IPS-18a (cell line): Measurements from ENCODE around the gene FADS2.

Experiments used
- H3K27ac ChIP-seq: one replicate; pipeline ENCODE4 v1.5.1; 2013; ENCODE audit warnings: low read length
- H3K27me3 ChIP-seq: one replicate; pipeline ENCODE4 v1.6.1; 2013; ENCODE audit warnings: mild to moderate bottlenecking, low read length; ENCODE audit not compliant: control insufficient read depth, insufficient read depth
- H3K36me3 ChIP-seq: one replicate; pipeline ENCODE4 v1.6.1; 2013; ENCODE audit warnings: low read depth, low read length; ENCODE audit not compliant: control insufficient read depth
- H3K4me1 ChIP-seq: one replicate; pipeline ENCODE4 v1.6.1; 2013; ENCODE audit warnings: low read depth, low read length; ENCODE audit not compliant: control insufficient read depth
- H3K4me3 ChIP-seq: one replicate; pipeline ENCODE4 v1.5.1; 2013; ENCODE audit warnings: low read length
- H3K9ac ChIP-seq: one replicate; pipeline ENCODE4 v1.6.1; 2013; ENCODE audit warnings: mild to moderate bottlenecking, low read length, moderate library complexity
- H3K9me3 ChIP-seq: one replicate; pipeline ENCODE4 v1.6.1; 2013; ENCODE audit warnings: low read depth, low read length; ENCODE audit not compliant: control insufficient read depth

FADS2 gene

GRCh38 chr11:61799665-61800284 is 28.3 kb upstream of the FADS2 start:
- peaks cover 72% of the 10 kb centered on the region for H3K36me3 ChIP-seq
- no peak overlapping the region for H3K9ac ChIP-seq
- no peak overlapping the region for H3K4me3 ChIP-seq
- H3K4me1 ChIP-seq, result no peaks in the 10 kb centered on the region
- H3K27ac ChIP-seq, result no peak overlapping the region
- H3K9me3 ChIP-seq, result no peaks in the 10 kb centered on the region
- no peaks in the 10 kb centered on the region for H3K27me3 ChIP-seq

- H3K4me3 ChIP-seq, result no peak overlapping the region
- H3K9me3 ChIP-seq, result no peaks in the 10 kb centered on the region
- H3K36me3 ChIP-seq, result peaks cover 72% of the 10 kb centered on the region
- H3K9ac ChIP-seq, result no peak overlapping the region
- H3K27me3 ChIP-seq, result no peaks in the 10 kb centered on the region
- H3K27ac ChIP-seq, result no peak overlapping the region
- H3K4me1 ChIP-seq, result no peaks in the 10 kb centered on the region
Measured at GRCh38 chr11:61800331-61801281, 27.5 kb upstream of the FADS2 start.

DNA sequence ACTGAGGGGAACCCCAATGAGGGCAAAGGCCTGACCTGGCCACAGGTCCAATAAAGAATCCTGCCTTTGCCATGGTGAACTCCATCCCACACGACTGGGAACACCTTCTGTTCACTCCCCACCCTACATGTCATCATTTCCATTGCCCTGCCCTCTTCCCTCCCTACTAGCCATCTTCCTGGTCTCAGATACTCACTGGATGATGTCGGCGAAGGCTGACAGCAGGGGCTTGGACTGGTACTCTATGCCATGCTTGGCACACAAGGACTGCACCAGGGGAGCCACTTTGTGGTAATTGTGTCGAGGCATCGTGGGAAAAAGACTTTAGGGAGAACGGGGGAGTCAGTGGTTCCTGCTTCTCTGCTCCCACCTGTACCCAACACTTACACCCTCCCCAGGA is 25.5 kb upstream of the FADS2 start:
- Histone ChIP-seq H3K9ac (no peak overlapping the region), H3K36me3 (peaks cover 73% of the 10 kb centered on the region), H3K27ac (no peak overlapping the region), H3K4me1 (no peaks in the 10 kb centered on the region), H3K27me3 (no peaks in the 10 kb centered on the region), H3K9me3 (no peaks in the 10 kb centered on the region), H3K4me3 (no peak overlapping the region)

DNA sequence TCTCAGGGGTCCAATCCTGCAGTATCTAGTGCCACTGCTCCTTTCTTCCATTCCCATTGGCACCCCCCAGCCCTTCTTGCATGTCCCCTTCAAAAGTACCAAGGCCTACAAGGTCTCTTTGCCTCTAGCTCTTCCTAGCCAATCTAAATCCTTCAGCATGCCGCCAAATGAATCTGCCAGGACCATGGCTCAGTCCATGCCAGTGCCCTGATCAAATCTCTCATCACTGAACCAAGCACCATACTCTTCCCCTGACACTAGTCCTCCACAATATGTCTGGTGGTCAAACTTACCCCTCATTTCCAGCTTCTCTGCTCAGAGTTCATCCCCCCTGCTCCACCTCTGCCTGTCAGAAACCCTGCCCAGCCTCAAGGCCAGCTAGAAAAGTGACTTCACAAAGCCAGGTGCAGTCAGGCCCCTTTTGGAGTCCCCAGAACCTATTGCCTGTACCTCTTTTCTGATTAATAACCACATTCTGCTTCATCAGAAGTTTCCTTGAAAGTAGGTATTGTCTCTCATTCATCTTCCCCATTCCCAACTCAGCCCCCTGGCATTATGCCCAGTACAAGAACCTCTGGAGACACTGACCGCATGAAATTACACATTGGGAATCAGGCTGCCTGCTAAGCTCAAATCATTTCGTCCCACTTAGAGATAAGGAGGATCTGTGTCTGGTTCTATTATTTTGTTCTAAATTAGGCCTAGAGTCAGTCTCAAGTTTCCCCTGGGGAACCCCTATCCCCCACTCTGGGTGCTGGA is 24.0 kb upstream of the FADS2 start:
- H3K27me3 ChIP-seq, result no peaks in the 10 kb centered on the region
- H3K36me3 ChIP-seq, result peaks cover 84% of the 10 kb centered on the region
- H3K27ac ChIP-seq, result no peak overlapping the region
- H3K4me3 ChIP-seq, result no peak overlapping the region
- no peaks in the 10 kb centered on the region for H3K4me1 ChIP-seq
- no peaks in the 10 kb centered on the region for H3K9me3 ChIP-seq
- no peak overlapping the region for H3K9ac ChIP-seq

- Histone ChIP-seq H3K4me1 (no peaks in the 10 kb centered on the region), H3K27ac (no peak overlapping the region), H3K36me3 (peaks cover 87% of the 10 kb centered on the region), H3K9ac (no peak overlapping the region), H3K4me3 (no peak overlapping the region), H3K9me3 (no peaks in the 10 kb centered on the region), H3K27me3 (no peaks in the 10 kb centered on the region)
Measured at GRCh38 chr11:61805146-61805545, 23.0 kb upstream of the FADS2 start.

DNA sequence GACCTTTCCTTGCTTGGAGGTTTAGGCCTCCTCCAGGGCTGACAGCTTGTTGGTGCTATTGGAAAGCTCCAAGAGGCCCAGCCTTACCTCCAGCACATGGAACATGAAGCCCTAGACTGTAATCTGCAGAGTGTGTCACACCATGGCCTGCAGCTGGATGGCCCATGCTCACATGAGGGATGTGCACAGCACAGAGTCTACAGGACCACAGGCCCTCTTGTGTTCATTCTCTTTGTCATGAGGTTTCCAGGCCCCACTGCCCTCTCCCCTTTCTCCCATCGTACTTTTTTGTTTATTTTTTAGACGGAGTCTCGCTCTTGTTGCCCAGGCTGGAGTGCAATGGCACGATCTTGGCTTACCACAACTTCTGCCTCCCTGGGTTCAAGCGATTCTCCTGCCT is 21.3 kb upstream of the FADS2 start:
- Histone ChIP-seq H3K27me3 (no peaks in the 10 kb centered on the region), H3K4me3 (no peak overlapping the region), H3K4me1 (no peaks in the 10 kb centered on the region), H3K36me3 (peaks cover 93% of the 10 kb centered on the region), H3K9me3 (no peaks in the 10 kb centered on the region), H3K9ac (no peak overlapping the region), H3K27ac (no peak overlapping the region)

- Histone ChIP-seq H3K27ac (no peak overlapping the region), H3K36me3 (peaks cover 71% of the 10 kb centered on the region), H3K9me3 (no peaks in the 10 kb centered on the region), H3K4me3 (no peak overlapping the region), H3K4me1 (peaks cover 4% of the 10 kb centered on the region), H3K27me3 (no peaks in the 10 kb centered on the region), H3K9ac (no peak overlapping the region)
Measured at GRCh38 chr11:61810671-61811175, 17.4 kb upstream of the FADS2 start.

DNA sequence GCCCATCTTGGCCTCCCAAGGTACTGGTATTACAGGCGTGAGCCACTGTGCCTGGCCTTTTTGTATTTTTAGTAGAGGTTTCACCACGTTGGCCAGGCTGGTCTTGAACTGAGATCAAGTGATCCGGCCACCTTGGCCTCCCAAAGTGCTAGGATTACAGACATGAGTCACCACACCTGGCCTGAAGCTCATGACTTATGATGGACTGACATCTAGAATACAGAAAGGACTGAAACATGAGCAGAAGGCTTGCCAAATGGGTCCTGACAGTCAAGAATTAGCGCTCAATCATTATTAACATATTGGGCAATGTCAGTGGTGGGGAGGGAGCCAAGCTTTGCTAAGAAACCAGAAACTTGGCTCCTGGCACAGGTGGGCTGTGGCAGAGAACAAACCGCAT is 16.3 kb upstream of the FADS2 start:
- Histone ChIP-seq H3K27me3 (no peaks in the 10 kb centered on the region), H3K9me3 (no peaks in the 10 kb centered on the region), H3K4me1 (peaks cover 4% of the 10 kb centered on the region), H3K36me3 (peaks cover 63% of the 10 kb centered on the region), H3K4me3 (no peak overlapping the region), H3K9ac (no peak overlapping the region), H3K27ac (no peak overlapping the region)

DNA sequence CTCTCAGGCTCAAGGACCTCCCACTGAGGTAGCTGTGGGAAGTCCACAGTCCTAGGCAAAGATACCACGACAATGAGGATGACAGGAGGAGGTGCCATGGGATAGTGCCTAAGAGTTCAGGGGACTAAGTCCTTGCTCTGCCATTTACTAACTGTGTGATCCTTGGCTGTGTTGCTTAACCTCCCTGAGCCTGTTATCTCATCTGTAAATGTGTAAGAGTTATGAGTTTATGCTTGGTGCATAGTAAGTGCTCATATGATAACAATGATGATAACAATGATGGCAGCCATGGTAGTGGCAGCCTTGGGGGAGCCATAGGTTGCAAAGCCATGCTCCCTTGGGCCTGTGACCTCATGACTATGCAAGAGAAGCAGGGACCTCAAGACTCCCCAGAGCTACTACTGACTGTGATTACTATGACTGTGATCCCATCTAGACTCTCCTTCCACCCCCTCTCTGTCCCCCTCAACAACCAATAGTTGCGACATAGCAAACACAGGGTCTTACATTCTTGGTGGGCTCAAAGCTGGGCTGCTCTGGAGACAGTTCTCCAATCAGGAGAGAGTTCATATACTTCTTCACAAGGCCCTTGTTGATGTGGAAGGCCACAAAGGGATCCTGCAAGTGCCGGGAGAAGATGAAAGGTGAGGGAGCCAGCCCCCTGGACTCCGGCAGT is 15.2 kb upstream of the FADS2 start:
- H3K27ac ChIP-seq, result no peak overlapping the region
- peaks cover 52% of the 10 kb centered on the region for H3K36me3 ChIP-seq
- H3K4me3 ChIP-seq, result no peak overlapping the region
- H3K4me1 ChIP-seq, result peaks cover 11% of the 10 kb centered on the region
- H3K9ac ChIP-seq, result no peak overlapping the region
- H3K27me3 ChIP-seq, result no peaks in the 10 kb centered on the region
- H3K9me3 ChIP-seq, result no peaks in the 10 kb centered on the region

DNA sequence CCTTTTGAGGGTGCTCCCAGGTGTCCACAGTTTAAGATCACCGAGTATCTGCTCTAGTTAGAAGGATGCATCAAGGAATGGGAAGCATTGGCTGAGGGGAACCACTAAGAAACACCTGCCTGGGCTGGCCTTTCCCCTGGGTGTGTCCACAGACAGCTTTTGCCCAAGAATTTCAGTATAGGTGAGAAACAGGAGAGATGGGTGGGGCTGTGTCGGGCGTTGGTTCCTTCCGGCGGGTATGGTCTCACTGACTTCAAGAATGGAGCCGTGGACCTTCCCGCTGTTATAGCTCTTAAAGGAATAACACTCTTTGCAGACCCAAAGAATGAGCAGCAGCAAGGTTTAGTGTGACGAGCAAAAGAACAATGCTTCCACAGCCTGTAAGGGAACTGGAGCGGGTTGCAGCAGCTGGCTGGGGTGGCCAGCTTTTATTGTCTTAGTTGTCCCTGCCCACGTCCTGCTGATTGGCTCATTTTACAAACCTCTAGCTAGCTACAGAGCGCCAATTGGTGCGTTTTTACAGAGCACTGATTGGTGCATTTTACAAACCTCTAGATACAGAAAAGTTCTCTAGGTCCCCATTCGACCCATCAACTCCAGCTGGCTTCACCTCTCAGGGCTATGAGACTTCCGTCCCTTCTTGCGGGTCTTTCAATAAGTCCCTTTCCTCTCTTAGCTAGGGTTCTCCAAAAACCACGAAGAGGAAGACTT is 13.7 kb upstream of the FADS2 start:
- H3K9ac ChIP-seq, result peak overlapping the region; percentile 75

More for the DNA sequence above, 13.7 kb upstream of the FADS2 start:
- Histone ChIP-seq H3K4me1 (peaks cover 15% of the 10 kb centered on the region), H3K9me3 (no peaks in the 10 kb centered on the region), H3K36me3 (peaks cover 39% of the 10 kb centered on the region), H3K27me3 (no peaks in the 10 kb centered on the region), H3K4me3 (peak overlapping the region; percentile 93), H3K27ac (peak overlapping the region; percentile 94)
